ENCODE results near the gene TNS3.

- TF ChIP-seq CTCF (IDR thresholded peaks at IDR 0.05) = no peak
- no peak for TF ChIP-seq POLR2A (IDR thresholded peaks at IDR 0.05; ENCODE audit: low read depth)
Measured at GRCh38 chr7:47249361-47249760, 332.6 kb downstream of the TNS3 start.
